ENCODE results near the gene PPL. TPM values are rescaled to one million over a fixed set of nuclear protein-coding genes. Genes with fewer than 3 reads are reported as not detected.

Gene PPL
- total and polyA plus RNA-seq, 2 of the 13 experiments (the other 11 are each of a cell fraction or from before 2014, with no cell fraction given): 5.7 to 6.6 TPM

- no peak for TF ChIP-seq ZNF737 (CRISPR knock-in tag; IDR thresholded peaks at IDR 0.05; ENCODE audit: borderline replicate concordance)
- TF ChIP-seq, protein P1, sequence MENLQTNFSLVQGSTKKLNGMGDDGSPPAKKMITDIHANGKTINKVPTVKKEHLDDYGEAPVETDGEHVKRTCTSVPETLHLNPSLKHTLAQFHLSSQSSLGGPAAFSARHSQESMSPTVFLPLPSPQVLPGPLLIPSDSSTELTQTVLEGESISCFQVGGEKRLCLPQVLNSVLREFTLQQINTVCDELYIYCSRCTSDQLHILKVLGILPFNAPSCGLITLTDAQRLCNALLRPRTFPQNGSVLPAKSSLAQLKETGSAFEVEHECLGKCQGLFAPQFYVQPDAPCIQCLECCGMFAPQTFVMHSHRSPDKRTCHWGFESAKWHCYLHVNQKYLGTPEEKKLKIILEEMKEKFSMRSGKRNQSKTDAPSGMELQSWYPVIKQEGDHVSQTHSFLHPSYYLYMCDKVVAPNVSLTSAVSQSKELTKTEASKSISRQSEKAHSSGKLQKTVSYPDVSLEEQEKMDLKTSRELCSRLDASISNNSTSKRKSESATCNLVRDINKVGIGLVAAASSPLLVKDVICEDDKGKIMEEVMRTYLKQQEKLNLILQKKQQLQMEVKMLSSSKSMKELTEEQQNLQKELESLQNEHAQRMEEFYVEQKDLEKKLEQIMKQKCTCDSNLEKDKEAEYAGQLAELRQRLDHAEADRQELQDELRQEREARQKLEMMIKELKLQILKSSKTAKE (CRISPR knock-in tag; IDR thresholded peaks at IDR 0.05; ENCODE audit: borderline replicate concordance): no peak; the same call in 1 of the 2 replicates
- TF ChIP-seq HDAC6 (IDR thresholded peaks at IDR 0.05; ENCODE audit: low read depth, low read length): no peak
- no peak; the same call in 1 of the 2 replicates for TF ChIP-seq ZNF569 (CRISPR knock-in tag; IDR thresholded peaks at IDR 0.05; ENCODE audit: borderline replicate concordance)
- TF ChIP-seq HIVEP1 (CRISPR knock-in tag; IDR thresholded peaks at IDR 0.05): no peak
- no peak for TF ChIP-seq ZBTB8A (CRISPR knock-in tag; IDR thresholded peaks at IDR 0.05; ENCODE audit: borderline replicate concordance, low read depth)
- no peak for TF ChIP-seq RFX1 (IDR thresholded peaks at IDR 0.05)
- no peak; the same call in 1 of the 2 replicates for TF ChIP-seq SNAI1 (CRISPR knock-in tag; IDR thresholded peaks at IDR 0.05; ENCODE audit: borderline replicate concordance)
- TF ChIP-seq ARID2 (CRISPR knock-in tag; IDR thresholded peaks at IDR 0.05; ENCODE audit: borderline replicate concordance): no peak
- TF ChIP-seq HCFC1 (IDR thresholded peaks at IDR 0.05; ENCODE audit: low read depth, low read length): no peak
- TF ChIP-seq MIER2 (CRISPR knock-in tag; IDR thresholded peaks at IDR 0.05): no peak
- TF ChIP-seq EP300 (IDR thresholded peaks at IDR 0.05; ENCODE audit: low read depth in 2 of 2, low read length in 2 of 2): no peak; a peak in 1 of 4 replicates
- TF ChIP-seq EP300 (CRISPR knock-in tag; IDR thresholded peaks at IDR 0.05; ENCODE audit: borderline replicate concordance): no peak
- peak; percentile 2; the same call in 1 of the 2 replicates for TF ChIP-seq CCDC6 (CRISPR knock-in tag; IDR thresholded peaks at IDR 0.05)
- TF ChIP-seq SNAPC2 (CRISPR knock-in tag; IDR thresholded peaks at IDR 0.05): no peak; the same call in 1 of the 2 replicates
- TF ChIP-seq NR3C1 (CRISPR knock-in tag; IDR thresholded peaks at IDR 0.05): no peak
- TF ChIP-seq PAX8 (CRISPR knock-in tag; IDR thresholded peaks at IDR 0.05; ENCODE audit: borderline replicate concordance): 0 out of 2 replicates have a peak, but pooled peaks have one; percentile 15
- TF ChIP-seq, protein P2, sequence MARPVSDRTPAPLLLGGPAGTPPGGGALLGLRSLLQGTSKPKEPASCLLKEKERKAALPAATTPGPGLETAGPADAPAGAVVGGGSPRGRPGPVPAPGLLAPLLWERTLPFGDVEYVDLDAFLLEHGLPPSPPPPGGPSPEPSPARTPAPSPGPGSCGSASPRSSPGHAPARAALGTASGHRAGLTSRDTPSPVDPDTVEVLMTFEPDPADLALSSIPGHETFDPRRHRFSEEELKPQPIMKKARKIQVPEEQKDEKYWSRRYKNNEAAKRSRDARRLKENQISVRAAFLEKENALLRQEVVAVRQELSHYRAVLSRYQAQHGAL (CRISPR knock-in tag; IDR thresholded peaks at IDR 0.05; ENCODE audit: not compliant biosample characterization): no peak
- no peak for TF ChIP-seq ZNF841 (CRISPR knock-in tag; IDR thresholded peaks at IDR 0.05; ENCODE audit: borderline replicate concordance)
- TF ChIP-seq PREB (CRISPR knock-in tag; IDR thresholded peaks at IDR 0.05): no peak
- TF ChIP-seq ZNF496 (CRISPR knock-in tag; IDR thresholded peaks at IDR 0.05; ENCODE audit: insufficient replicate concordance): no peak
- TF ChIP-seq ATF4 (CRISPR knock-in tag; IDR thresholded peaks at IDR 0.05): no peak
- TF ChIP-seq KDM5A (IDR thresholded peaks at IDR 0.05; ENCODE audit: borderline replicate concordance, low read length): no peak
- TF ChIP-seq ADNP (CRISPR knock-in tag; IDR thresholded peaks at IDR 0.05): no peak
- no peak for TF ChIP-seq ARNT (IDR thresholded peaks at IDR 0.05)
- TF ChIP-seq ZNF614 (CRISPR knock-in tag; IDR thresholded peaks at IDR 0.05; ENCODE audit: borderline replicate concordance): no peak
Measured at GRCh38 chr16:4936181-4936990, 562 bp downstream of the PPL start (continued).

Data from HepG2 (cell line).